Neural progenitor cell (in vitro differentiated cells): ENCODE data around the gene PLA2R1. TPM values are rescaled to one million over a fixed set of nuclear protein-coding genes. Genes with fewer than 3 reads are reported as not detected.

Source experiments
- DNase-seq: peaks from one replicate; pipeline ENCODE4 v3.0.0-alpha.2; 2016; ENCODE audit warnings: low spot score
- H2AFZ ChIP-seq: fragments of 200-600 bp; sonication (generic); replicated peaks from 2 replicates; pipeline ENCODE4 v1.6.1; 2016; ENCODE audit warnings: antibody characterized with exemption
- H3F3A ChIP-seq: fragments of 200-600 bp; sonication (generic); 2 replicates; pipeline ENCODE4 v1.6.1; 2016; ENCODE audit warnings: antibody characterized with exemption, low read depth
- H3K27ac ChIP-seq: fragments of 200-600 bp; sonication (generic); 2 replicates; pipeline ENCODE4 v1.5.1; 2016; ENCODE audit warnings: mild to moderate bottlenecking
- H3K27me3 ChIP-seq: fragments of 200-600 bp; sonication (generic); 2 replicates; pipeline ENCODE4 v1.6.1; 2016; ENCODE audit warnings: mild to moderate bottlenecking, moderate library complexity
- H3K36me3 ChIP-seq: fragments of 200-600 bp; sonication (generic); 2 replicates; pipeline ENCODE4 v1.5.1; 2016
- H3K4me1 ChIP-seq: fragments of 200-600 bp; sonication (generic); 2 replicates; pipeline ENCODE4 v1.6.1; 2016; ENCODE audit warnings: mixed run types
- H3K4me2 ChIP-seq: fragments of 200-600 bp; sonication (generic); 2 replicates; pipeline ENCODE4 v1.6.1; 2016
- H3K4me3 ChIP-seq: fragments of 200-600 bp; sonication (generic); 2 replicates; pipeline ENCODE4 v1.5.1; 2016
- H3K79me2 ChIP-seq: fragments of 200-600 bp; sonication (generic); 2 replicates; pipeline ENCODE4 v1.6.1; 2016; ENCODE audit warnings: low read depth
- H3K9ac ChIP-seq: fragments of 200-600 bp; sonication (generic); 2 replicates; pipeline ENCODE4 v1.6.1; 2016
- H3K9me3 ChIP-seq: fragments of 200-600 bp; sonication (generic); 2 replicates; pipeline ENCODE4 v1.5.1; 2016; ENCODE audit warnings: low read depth
- H4K20me1 ChIP-seq: fragments of 200-600 bp; sonication (generic); 2 replicates; pipeline ENCODE4 v1.6.1; 2016; ENCODE audit warnings: low read depth
- H3K27ac Mint-ChIP-seq: 3 replicates; pipeline ENCODE4 v1.8.0; 2021; ENCODE audit warnings: mixed read lengths
- H3K27me3 Mint-ChIP-seq: 2 replicates; pipeline ENCODE4 v1.8.0; 2022; ENCODE audit warnings: low read depth, mild to moderate bottlenecking, inconsistent platforms, moderate library complexity, mixed read lengths; ENCODE audit not compliant: insufficient read depth
- H3K36me3 Mint-ChIP-seq: 3 replicates; pipeline ENCODE4 v1.8.0; 2021; ENCODE audit warnings: mixed read lengths
- H3K4me1 Mint-ChIP-seq: 3 replicates; pipeline ENCODE4 v1.8.0; 2021; ENCODE audit warnings: mixed read lengths
- H3K4me3 Mint-ChIP-seq: 3 replicates; pipeline ENCODE4 v1.8.0; 2021; ENCODE audit warnings: mild to moderate bottlenecking, moderate library complexity, mixed read lengths
- H3K9me3 Mint-ChIP-seq: 3 replicates; pipeline ENCODE4 v1.8.0; 2020; ENCODE audit warnings: mixed read lengths
- EZH2 ChIP-seq: fragments of 200-600 bp; sonication (generic); IDR thresholded peaks from 2 replicates; pipeline ENCODE4 v1.6.1; 2017; ENCODE audit warnings: antibody characterized with exemption, mild to moderate bottlenecking, moderate library complexity
- EZH2phosphoT487 ChIP-seq: fragments of 200-600 bp; sonication (generic); IDR thresholded peaks from 2 replicates; pipeline ENCODE4 v1.6.1; 2017; ENCODE audit warnings: antibody characterized with exemption
- total RNA-seq: library from RNA; depleted of rRNA; stranded (reverse); fragments of >200 nt; gene quantifications from 2 replicates; pipeline ENCODE4 v1.2.3, GENCODE V29; 2015; ENCODE audit warnings: low replicate concordance
- TF ChIP-seq, protein P1 (sequence below): fragments of 200-600 bp; sonication (generic); IDR thresholded peaks from 2 replicates; pipeline ENCODE4 v1.5.1; 2017; ENCODE audit warnings: antibody characterized with exemption, mild to moderate bottlenecking

The PLA2R1 gene
- total RNA-seq, 1 donor from 2014 or later = 0.45 TPM

DNA sequence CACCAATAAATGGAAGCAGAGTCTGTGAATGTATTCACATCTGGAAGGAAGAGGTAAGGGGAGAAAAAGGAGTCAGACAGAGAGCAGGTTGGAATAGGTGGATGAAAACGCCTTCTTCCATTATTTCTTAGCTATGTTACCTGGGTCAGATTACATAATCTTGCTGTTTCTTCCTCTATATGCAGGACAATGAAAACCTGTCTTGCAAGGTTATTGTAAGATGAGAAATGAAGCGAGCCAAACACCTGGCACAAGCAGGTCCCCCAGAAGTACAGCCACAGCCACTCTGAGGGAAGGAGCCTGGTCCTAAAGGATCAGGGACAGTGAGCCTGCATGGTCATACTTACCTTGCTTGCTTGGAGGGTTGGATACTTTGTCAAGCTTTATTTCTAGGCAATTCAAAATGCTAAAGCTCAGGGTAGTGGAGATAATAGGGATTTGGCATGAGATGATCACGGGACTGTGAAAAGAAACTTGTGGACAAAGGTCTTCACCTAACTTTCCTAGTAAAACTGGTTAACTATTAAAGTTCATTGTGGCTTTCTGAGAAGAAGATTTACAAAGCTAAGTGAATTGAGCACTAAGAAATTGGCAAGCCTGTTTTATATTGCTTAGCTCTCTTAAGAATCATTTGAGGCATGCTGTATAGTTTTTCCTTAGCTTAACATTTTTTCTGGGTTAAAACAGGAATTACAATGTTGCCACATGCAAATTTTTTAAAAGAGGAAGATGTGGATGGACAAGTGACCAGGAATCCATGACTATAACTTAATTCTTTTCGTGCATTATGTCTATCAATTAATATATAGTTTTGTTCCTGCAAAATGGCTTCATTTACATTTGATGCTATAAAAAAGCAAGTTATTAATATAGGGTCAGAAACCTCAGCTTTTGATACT is 15.7 kb upstream of the PLA2R1 start:
- H3K9ac ChIP-seq = no peak overlapping the region
- DNase-seq = no peak
- peaks cover 2% of the 10 kb centered on the region for H3K27me3 Mint-ChIP-seq
- TF ChIP-seq EZH2phosphoT487 (no peak), EZH2 (no peak)
- TF ChIP-seq, protein P1, sequence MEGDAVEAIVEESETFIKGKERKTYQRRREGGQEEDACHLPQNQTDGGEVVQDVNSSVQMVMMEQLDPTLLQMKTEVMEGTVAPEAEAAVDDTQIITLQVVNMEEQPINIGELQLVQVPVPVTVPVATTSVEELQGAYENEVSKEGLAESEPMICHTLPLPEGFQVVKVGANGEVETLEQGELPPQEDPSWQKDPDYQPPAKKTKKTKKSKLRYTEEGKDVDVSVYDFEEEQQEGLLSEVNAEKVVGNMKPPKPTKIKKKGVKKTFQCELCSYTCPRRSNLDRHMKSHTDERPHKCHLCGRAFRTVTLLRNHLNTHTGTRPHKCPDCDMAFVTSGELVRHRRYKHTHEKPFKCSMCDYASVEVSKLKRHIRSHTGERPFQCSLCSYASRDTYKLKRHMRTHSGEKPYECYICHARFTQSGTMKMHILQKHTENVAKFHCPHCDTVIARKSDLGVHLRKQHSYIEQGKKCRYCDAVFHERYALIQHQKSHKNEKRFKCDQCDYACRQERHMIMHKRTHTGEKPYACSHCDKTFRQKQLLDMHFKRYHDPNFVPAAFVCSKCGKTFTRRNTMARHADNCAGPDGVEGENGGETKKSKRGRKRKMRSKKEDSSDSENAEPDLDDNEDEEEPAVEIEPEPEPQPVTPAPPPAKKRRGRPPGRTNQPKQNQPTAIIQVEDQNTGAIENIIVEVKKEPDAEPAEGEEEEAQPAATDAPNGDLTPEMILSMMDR = no peak
- no peaks in the 10 kb centered on the region for H3K4me1 ChIP-seq
- peaks cover 9% of the 10 kb centered on the region for H3K9me3 Mint-ChIP-seq
- H4K20me1 ChIP-seq = no peaks in the 10 kb centered on the region
- no peak overlapping the region for H3K4me3 ChIP-seq
- H3K27me3 ChIP-seq = no peaks in the 10 kb centered on the region
- H3K4me1 Mint-ChIP-seq = peaks cover 7% of the 10 kb centered on the region
- no peak overlapping the region for H3K27ac ChIP-seq
- H3K9me3 ChIP-seq = no peaks in the 10 kb centered on the region
- no peaks in the 10 kb centered on the region for H3K36me3 Mint-ChIP-seq
- H3K36me3 ChIP-seq = no peaks in the 10 kb centered on the region
- H3K27ac Mint-ChIP-seq = no peak overlapping the region
- no peaks in the 10 kb centered on the region for H3F3A ChIP-seq
- no peak overlapping the region for H3K4me3 Mint-ChIP-seq
- H2AFZ ChIP-seq = no peak overlapping the region
- no peaks in the 10 kb centered on the region for H3K79me2 ChIP-seq
- H3K4me2 ChIP-seq = no peak overlapping the region

DNA sequence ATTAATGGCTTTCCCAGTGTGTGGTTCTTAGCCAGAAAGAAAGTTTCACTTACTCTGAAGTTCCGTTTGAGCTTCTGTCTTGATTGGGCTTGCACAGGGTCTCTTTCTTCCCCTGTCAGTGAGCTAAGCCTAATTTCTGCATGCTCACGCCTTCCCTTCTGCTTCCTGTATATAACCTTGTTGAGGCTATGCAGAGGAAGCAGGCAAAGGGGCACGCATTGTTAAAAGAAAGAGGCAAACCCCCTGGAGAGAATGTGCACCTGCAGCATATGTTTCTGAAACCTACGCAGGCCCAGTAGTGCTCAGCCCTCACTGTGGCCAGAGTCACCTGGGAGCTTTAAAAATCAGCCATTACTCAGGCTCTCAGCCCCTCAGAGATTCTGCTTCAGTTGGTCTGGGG is 14.5 kb upstream of the PLA2R1 start:
- Mint-ChIP-seq H3K4me1 (peaks cover 7% of the 10 kb centered on the region), H3K27ac (no peak overlapping the region)
- H3F3A ChIP-seq = no peaks in the 10 kb centered on the region

DNA sequence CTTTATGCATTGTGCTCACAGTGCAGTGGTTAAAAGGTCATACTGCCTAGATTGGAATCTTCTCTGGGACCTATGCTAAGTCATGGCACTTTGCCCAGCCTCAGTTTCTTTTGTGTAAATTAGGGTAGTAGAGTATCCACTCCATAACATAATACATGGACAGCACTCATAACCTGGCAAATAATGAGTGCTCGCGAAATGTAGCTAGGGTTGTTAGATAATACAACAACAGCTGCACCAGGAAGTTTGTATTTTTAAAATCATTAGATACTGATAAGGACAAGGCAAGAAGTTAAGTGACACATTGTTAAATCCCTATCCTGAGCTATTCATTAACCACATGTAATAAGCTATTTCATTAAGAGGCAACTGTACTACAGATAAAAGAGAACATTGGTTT is 13.8 kb upstream of the PLA2R1 start:
- Histone ChIP-seq H3K27ac (no peak overlapping the region), H2AFZ (no peak overlapping the region), H3K4me3 (no peak overlapping the region), H3K9me3 (no peaks in the 10 kb centered on the region), H3K36me3 (no peaks in the 10 kb centered on the region), H3K27me3 (no peaks in the 10 kb centered on the region), H3K79me2 (no peaks in the 10 kb centered on the region), H3K4me2 (no peak overlapping the region), H3K4me1 (no peaks in the 10 kb centered on the region), H4K20me1 (no peaks in the 10 kb centered on the region), H3F3A (no peaks in the 10 kb centered on the region), H3K9ac (no peak overlapping the region)
- no peak for DNase-seq
- Mint-ChIP-seq H3K9me3 (peaks cover 8% of the 10 kb centered on the region), H3K27me3 (peaks cover 2% of the 10 kb centered on the region), H3K27ac (no peak overlapping the region), H3K4me1 (peaks cover 7% of the 10 kb centered on the region), H3K4me3 (no peak overlapping the region), H3K36me3 (no peaks in the 10 kb centered on the region)
- TF ChIP-seq EZH2phosphoT487 (no peak), EZH2 (no peak)
- TF ChIP-seq, protein P1 = no peak

More for the DNA sequence above, 14.5 kb upstream of the PLA2R1 start:
- Mint-ChIP-seq H3K4me3 (no peak overlapping the region), H3K36me3 (no peaks in the 10 kb centered on the region), H3K9me3 (peaks cover 5% of the 10 kb centered on the region), H3K27me3 (peaks cover 2% of the 10 kb centered on the region)
- no peak overlapping the region for H2AFZ ChIP-seq
- no peak overlapping the region for H3K4me2 ChIP-seq
- DNase-seq = no peak
- no peak overlapping the region for H3K4me3 ChIP-seq
- H3K27me3 ChIP-seq = no peaks in the 10 kb centered on the region
- TF ChIP-seq EZH2 (no peak), EZH2phosphoT487 (no peak)
- TF ChIP-seq, protein P1 = no peak
- no peaks in the 10 kb centered on the region for H4K20me1 ChIP-seq
- H3K9ac ChIP-seq = no peak overlapping the region
- H3K79me2 ChIP-seq = no peaks in the 10 kb centered on the region
- H3K4me1 ChIP-seq = no peaks in the 10 kb centered on the region
- H3K27ac ChIP-seq = no peak overlapping the region
- no peaks in the 10 kb centered on the region for H3K9me3 ChIP-seq
- no peaks in the 10 kb centered on the region for H3K36me3 ChIP-seq
